ENCODE data around the gene RBFOX2.

- TF ChIP-seq POLR2A (IDR thresholded peaks at IDR 0.05) (no peak), CTCF (IDR thresholded peaks at IDR 0.05) (no peak)
These were observed 44.1 kb downstream of the RBFOX2 start for GRCh38 chr22:35984183-35985175.

Data from adrenal gland (tissue), 5 donors.